ENCODE measurements around the gene SLCO3A1.

SLCO3A1 gene

DNA sequence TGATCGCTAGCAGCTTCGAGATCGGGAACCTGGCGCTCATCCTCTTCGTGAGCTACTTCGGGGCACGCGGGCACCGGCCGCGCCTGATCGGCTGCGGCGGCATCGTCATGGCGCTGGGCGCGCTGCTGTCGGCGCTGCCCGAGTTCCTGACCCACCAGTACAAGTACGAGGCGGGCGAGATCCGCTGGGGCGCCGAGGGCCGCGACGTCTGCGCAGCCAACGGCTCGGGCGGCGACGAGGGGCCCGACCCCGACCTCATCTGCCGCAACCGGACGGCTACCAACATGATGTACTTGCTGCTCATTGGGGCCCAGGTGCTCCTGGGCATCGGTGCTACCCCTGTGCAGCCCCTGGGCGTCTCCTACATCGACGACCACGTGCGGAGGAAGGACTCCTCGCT, 62.5 kb downstream of the SLCO3A1 start:
- no peak for DNase-seq

DNA sequence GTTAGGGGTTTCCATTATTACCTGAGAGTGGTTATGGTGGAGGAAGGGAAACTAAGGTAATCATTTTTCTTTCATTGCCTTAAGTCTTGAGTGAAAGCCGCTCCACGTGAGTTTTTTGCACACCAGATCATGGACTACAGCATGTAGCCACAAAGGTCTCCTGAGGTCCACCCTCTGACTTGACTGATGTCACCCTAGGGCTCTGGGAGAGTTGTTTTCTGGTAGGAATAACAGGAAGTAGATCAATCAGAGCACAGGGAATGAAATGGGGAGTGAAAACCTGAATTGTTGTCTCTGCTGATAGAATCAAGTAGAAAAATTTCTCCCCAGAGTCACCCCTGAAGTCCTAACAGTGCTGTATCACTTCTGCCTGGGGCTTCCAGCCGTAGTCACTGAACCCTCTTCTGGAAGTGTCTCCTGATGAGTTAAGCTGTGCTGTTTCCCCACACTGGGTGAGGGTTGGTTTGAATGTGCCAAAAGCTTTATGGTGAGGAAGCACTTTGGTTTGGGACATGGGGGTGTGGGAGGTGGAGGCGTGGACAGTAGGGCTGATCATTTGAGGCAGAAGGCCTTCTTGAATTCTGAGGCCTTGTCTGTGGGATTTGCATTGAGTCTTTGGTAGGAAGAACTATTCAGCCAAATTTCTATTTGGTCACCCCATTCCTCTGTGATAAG, 64.3 kb downstream of the SLCO3A1 start:
- DNase-seq: no peak

DNA sequence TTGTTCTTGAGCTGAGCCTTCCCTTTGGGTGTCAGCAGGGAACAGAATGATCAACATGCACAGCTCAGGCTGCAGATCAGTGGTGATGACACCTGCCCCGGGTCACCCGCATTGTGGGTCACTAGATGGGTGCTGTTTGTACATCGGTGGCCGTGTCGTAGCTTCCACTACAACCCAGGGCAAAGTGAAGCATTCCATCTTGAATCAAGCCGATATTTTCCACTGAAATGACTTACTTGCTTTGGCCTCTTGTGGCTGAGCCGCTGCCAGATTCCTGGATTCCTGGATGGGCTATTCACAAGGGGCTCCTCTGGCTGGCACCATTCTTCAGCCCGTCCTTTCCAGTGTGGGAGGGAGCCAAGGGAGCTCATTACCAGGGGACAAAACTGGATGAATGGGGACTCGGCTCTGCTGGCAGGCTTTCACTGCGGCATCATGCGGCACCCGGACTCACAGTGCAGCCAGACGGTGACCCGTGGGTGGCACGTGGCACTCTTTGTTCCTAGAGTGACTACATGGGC, 65.6 kb downstream of the SLCO3A1 start:
- DNase-seq: no peak

DNA sequence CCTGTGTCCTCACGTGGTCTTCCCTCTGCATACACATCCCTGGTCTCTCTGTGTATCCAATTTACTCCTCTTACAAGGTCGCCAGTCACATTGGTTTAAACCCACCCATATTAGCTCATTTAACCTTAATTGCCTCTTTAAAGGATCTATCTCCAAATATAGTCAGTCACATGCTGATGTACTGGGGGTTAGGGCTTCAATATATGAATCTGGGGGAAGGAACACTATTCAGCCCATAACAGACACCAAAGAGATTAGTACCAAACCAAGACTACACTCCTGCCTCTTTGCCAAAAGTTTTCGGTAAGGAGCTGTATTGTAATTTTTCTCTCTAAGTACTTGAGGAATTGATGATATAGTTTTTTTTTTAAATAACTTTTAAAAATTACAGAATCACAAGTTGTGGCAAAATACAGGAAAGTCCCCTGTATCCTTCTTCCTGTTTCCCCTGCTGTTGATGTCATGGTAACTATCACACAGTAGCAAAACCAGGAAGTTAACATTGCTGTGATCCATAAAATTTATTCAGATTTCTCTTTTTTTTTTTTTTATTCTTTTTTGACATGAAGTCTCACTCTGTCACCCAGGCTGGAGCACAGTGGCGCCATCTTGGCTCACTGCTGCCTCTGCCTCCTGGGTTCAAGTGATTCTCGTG, 67.8 kb downstream of the SLCO3A1 start:
- DNase-seq: peak in 1 of 6 experiments; percentile 29

DNA sequence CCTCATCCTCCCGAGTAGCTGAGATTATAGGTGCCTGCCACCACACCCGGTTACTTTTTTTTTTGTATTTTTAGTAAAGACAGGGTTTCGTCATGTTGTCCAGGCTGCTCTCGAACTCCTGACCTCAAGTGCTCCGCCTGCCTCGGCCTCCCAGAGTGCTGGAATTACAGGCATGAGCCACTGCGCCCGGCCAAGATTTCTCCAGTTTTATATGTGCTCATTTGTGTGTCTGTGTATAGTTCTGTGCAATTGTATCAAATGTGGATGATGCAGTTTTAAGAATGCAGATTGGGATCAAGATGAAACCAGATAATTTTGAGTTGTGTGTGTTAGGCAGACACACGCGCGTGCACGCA, 68.3 kb downstream of the SLCO3A1 start:
- DNase-seq: no peak

DNA sequence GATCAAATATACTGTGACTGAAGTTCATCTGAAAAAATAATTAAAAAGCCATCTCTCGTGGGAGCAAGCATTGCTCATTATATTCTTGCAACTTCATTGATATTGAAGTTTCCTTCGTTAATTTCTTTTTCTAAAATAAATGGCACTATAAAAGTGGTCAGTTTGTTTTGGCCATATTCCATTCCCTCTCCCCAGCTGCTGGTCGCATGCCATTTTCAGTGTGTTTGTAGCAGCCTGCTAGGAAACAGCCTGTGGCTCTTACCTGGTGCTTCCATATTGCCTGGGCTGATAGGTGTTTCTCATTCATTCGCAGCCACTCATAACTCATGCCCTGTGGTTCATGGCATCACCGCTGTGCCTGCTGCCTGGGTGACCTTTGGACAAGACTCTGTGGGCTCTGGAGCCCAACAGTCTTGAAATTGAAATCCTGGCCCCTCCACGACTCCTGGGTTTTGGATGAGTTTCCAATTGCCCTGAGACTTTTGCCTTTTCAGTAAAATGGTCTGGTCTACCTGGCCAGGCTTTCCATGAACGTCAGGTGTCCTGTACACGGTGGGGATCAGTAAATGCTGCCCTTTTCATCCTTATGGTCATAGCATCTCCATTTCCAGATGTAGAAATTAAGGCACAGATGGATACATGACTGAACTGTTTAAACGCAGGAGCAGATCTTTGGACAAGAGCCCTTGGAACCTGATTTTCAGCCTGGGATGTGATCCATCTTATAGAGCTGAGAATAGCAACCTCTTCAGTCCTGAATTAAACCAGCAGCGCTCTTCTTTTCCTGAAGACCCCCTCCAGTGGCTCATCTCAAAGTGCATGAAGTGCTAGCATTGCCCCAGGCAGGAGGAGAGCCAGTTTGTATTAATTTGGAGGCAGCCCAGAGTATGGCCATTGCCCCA, 69.4 kb downstream of the SLCO3A1 start:
- no peak for DNase-seq

DNA sequence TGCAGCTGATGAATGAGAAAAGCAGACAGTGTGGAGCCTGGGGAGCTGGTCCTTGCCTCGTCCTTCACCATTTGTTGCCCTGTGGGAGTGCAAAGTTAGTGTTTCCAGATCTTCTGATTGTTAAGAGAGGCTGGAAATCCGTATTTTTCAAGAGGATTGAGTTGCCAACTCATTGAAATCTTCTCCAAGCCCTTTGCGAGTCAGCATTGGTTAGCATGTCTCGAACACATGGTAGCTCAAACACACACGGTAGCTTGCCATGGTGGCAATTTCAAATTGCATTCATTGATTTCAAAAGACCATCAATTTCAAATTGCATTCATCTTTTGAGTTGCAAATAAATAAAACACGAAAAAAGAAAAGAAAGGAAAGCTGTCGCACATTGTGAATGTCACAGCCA, 70.7 kb downstream of the SLCO3A1 start:
- DNase-seq: no peak

DNA sequence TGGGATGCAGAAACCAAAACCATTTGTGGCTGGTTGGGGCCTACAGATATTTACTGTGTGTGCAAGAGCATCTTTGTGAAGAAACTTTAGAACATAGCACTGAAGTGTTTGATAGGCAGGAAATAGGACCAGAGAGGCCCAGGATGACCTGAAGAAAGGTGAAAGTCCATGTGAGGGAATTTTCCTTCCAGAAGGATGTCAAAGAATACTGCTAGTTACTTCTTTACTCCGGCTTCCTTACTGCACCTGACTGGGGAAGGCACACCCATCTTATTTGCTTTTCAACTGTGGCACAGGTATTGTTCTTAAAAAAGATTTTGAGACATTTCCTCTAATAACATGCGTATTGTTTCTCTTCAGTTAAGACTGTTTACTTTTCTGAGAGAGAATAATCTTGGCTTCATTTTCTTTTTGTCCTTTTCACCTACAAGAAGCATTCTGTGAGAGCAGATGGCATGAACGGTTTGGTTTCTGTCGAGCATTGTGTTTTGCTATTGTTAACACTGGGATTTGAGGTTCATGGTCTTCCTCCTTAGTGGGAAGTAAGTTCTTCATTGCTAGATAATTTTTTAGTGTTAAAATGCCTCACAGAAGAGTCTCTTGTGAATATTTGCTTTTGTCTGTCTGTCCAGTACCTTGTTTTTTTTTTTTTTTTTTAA, 71.5 kb downstream of the SLCO3A1 start:
- DNase-seq: no peak

DNA sequence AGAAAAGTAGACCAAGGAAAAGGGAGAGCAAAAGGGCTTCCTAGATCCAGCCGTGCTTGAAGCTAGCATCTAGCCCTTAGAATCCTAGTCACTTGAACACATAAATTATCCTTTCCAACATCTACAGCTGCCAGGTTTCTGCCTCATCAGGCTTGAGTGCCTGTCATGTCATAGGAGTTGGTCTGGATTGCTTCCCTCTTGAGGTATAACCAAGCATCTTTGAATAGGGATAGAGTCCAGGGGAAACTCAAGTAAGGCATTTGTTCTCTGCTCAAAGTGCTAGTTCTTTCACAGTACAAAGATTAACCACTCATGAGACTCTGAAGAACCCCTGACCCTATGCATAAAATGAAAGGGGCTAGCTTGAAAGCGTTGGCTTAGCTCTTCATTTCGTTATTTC, 72.3 kb downstream of the SLCO3A1 start:
- DNase-seq: no peak

DNA sequence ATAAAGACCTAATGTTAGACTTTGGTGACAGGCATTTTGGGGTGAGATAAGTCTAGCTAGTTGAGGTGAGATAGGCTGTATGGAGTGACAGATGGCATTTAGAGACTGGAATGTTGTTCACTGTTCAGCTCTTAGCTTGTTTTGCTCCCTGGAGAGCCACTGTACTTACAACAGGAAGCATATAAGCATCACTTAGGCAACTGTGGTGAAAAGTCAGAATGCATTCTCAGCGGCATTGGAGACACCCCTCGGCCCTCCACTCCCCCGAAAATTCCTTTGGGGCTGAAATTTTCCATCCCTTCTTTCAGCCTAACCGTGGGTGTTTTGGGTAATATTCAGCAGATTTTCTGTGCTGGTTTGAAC, 73.4 kb downstream of the SLCO3A1 start:
- no peak for DNase-seq

DNA sequence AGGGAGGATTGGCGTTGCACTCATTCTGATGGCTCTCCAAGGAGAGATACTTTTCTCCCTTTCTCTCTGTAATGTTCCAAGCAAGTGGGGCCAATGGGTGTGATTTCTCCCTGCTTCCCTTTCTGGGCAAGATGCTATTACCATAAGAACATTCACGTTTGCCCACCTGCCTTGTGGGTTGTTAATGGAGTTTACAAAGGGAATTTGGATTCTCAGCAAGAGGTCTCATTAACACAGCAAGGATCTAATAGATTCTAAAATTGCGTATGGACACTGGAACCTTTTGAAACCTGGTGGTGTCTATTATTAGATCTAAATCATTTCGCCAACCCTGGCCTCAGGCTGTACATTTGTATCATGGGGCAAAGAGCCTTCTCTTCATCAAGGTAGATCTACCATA, 74.1 kb downstream of the SLCO3A1 start:
- DNase-seq: no peak

DNA sequence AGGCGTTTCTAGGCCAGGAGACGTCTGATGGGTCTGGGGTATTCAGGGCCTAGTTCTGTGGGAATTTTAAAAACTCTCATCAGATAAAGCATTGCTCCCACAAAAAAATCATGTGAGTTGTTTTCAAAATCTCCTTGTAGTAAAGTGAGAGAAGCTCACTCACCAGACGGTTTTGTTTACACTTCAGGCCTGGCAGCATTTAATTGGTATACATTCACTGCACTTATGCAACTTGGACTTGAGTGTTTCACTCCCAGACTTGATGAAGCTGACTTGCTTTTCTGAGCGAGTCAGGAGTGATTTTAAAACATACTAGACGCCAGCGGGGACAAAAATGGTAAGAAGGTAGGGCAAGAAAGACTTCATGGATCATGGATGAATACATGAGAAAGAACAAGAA, 75.2 kb downstream of the SLCO3A1 start:
- no peak for DNase-seq

DNA sequence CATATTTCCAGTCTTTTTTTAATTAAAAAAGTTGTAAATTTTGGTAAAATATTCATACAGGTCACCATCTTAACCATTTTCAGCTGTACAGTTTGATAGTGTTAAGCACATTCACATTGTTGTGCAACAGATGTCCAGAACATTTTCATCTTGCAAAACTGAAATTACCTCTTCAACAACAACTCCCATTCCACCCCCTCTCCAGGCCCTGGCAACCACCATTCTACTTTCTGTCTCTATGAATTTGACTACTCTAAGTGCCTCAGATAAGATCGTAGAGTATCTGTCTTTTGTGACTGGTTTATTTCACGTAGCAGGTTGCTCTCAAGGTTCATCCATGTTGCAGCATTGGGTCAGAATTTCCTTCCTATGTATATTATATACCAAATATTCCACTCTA, 76.0 kb downstream of the SLCO3A1 start:
- DNase-seq: no peak

DNA sequence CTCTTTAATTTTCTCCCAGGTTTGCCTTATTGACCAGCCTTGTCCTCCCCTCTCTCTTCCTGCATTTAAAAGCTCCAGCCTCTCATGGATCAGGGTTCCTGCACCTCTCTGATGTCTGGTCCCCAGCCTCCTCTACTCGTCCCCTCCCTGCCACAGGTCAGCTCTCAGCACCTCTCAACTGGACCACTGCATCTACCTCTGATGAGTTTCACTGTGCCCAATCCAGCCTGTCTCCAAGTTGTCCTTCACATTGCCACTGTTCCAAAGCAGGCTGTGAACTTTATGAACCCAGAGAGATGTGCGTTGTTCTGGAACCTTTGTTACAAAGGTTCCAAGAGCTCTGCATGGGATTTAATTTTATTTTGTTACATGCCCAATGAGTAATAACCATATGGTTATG, 76.6 kb downstream of the SLCO3A1 start:
- DNase-seq: no peak

DNA sequence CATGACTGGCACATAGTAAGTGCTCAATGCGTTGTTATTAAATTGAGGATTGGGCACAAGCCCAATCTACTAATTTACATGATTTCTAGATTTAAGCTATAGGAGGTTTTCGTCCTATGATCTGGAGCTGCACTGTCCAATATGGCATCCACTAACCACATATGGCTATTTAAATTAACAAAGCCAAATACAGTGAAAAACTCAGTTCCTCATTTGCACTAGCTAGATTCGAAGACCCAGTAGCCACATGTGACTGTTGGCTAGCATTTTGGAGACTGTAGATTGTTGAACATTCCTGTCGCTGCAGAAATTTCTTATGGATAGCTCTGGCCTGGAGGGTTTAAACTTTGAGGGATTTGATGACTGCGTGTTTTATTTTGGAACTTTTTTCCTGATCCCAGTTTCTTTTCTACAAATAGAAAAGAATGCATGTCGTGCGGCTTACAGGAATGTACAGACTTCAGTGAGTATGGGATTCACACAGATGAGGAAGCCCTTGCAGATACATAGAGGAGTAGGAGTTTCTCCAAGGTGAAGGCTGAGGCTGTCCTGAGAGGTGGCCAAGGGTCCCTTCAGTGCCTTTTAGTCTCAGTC, 82.8 kb downstream of the SLCO3A1 start:
- DNase-seq: no peak

DNA sequence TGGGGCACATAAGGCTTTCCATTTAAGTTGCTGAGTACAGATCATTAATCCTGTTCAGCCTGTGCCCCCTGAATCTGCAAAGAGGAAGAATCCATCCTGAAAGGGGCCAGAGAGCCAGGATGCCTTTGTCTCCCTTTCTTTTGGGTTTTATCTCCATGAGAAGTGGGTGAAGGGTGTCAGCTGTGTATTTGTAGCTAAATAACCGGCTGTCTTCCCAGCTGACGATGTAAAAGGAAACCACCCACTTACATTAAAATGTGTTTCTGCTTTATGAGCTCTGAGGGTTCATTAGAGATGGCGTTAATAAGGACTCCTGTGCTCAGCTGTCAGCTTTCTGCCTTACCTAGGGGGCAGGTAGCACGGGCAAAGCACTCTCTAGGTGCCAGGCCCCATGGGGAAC, 83.4 kb downstream of the SLCO3A1 start:
- no peak for DNase-seq

DNA sequence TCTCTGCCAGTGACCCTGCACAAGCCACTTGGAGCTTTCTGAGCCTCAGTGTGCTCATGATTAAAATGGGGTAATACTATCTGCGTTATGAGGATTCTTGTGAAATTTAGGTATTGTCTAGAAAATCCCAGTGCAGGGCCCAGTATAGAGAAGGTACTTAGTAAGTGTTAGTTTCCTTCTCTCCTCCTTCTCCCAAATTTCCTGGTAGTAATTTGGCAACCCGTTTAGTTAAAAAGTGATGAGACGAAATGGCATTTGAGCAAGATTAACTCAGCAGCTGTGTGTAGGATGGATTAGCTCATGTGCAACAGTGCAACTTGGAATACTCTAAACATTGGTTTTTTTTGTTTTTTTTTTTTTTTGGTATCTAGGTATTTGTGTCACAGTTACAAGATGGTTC, 84.6 kb downstream of the SLCO3A1 start:
- DNase-seq: no peak

DNA sequence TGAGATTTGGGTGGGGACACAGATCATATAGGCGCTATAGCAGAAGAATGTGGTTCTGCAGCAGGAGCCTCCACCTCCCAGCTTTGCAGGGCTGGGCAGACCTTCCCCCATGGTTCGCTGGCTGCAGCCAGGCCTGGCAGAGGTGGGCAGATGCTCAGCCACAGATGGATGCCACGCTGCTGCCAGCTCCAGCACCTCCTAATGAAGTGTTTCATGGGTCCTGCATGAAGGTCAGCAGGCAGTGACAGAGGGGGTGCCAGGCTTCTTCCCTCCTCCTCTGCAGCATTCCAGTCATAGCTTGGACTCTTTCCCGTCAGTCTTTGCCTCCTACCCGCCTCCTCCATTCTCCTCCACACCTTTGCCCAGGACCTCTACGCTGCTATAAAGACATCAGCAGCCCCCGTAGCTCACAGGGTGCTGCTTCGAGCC, 85.9 kb downstream of the SLCO3A1 start:
- no peak for DNase-seq

DNA sequence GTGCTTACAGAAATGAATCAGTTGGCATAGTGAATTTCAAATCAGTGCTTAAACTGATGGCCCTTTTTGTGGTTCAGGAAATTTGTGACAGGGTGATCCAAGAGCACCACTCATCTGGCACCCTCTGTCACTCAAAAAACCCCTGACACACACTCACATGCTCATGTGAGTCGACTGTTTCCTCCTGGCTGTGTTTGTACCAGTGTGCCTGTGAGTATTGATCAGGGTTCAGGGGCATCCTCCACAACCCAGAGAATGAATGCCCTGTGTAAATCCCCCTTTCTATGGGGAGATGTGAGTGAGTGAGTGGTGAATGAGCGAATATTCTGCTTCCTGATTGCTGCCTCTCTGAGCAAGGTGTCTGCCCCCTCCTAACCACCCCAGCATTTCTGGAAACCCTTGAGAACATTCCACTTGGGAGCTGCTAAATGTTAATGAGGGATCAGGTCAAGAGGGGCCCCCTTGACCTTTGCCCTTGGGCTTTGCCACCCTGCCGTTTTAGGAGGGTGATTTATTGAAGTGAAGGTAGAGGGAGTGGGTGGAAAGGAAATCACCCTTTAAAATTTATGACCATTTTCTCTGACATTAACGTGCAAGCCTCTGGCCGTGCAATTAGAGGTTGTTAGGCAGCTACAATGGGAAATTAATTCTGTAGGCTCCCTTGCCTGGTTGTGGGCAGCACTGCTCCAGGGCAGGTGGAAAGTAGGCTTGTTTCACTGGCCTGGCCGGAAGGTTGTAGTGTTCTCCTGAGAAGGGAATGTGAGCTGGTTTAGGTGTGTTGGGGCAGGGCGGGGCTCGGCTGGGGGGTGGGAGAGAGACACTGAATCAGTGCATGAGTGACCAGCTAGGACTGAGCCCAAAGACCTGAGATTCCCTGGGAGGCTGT, 87.2 kb downstream of the SLCO3A1 start:
- DNase-seq: no peak

DNA sequence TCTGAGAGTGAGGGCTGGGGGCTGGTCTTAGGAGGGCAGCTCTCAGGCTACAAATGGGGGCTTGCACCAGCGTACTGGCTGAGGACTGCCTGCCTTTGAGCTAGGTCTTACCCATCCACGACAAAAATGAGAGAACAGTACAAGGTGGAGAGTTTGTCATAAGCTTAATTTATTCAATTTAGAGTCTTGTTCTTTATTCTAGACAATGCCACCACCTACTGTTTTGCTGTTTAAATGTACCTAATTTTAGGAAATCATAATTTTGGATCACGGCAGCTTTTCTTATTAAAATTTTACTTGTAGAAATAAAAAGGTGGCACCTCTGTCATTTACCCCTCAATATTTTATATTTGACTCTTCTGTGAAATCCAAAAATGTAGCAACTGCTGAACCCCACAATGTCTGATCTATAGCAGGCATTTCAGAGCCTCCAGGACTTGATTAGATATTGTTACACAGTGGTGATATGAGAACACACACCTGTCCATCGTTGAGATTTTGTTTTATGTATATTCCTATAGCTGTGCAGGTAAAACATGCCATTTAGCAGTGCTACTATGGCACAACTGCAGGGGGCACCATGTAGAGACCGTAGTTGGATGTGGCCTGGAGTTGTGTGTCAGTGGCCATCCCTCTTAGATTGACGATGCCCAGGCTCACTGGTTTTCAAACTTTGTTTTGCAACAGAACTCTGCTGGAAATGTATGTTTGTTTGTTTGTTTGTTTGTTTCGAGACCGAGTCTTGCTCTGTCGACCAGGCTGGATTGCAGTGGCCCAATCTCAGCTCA, 88.6 kb downstream of the SLCO3A1 start:
- peak in 2 of 6 experiments; percentile 19 to 29 for DNase-seq
